SK-N-SH treated with all-trans-retinoic acid at 6 μM for 48 hours (cell line): ENCODE measurements around the gene ENDOD1.

ENCODE experiments used
- ATAC-seq: fragments of 200-7000 bp; cut with Tn5 transposase; 3 replicates; pipeline ENCODE4 v1.9.1; 2020; ENCODE audit warnings: mild to moderate bottlenecking, moderate library complexity
- ARNTL ChIP-seq: fragments of 450-650 bp; formaldehyde crosslinking; IDR thresholded peaks from 2 replicates; pipeline ENCODE4 v1.5.0; 2020; ENCODE audit warnings: low read depth, mild to moderate bottlenecking, moderate library complexity, borderline replicate concordance
- BACH2 ChIP-seq: fragments of 250-450 bp; sonication (Bioruptor Pico); IDR thresholded peaks from 2 replicates; pipeline ENCODE4 v1.9.0; 2021; ENCODE audit warnings: mild to moderate bottlenecking, borderline replicate concordance
- CREB5 ChIP-seq: fragments of 250-450 bp; sonication (Bioruptor Pico); IDR thresholded peaks from 2 replicates; pipeline ENCODE4 v1.5.1; 2020; ENCODE audit warnings: low read depth, mild to moderate bottlenecking, moderate library complexity
- CSDC2 ChIP-seq: fragments of 250-450 bp; sonication (Bioruptor Pico); IDR thresholded peaks from 2 replicates; pipeline ENCODE4 v1.5.0; 2020; ENCODE audit warnings: mild to moderate bottlenecking, moderate library complexity
- CSRNP3 ChIP-seq: fragments of 250-450 bp; sonication (Bioruptor Pico); IDR thresholded peaks from 2 replicates; pipeline ENCODE4 v1.5.1; 2021; ENCODE audit warnings: mild to moderate bottlenecking, moderate library complexity
- ESRRG ChIP-seq: fragments of 250-450 bp; sonication (Bioruptor Pico); IDR thresholded peaks from 2 replicates; pipeline ENCODE4 v1.6.1; 2021; ENCODE audit warnings: mild to moderate bottlenecking
- GLIS3 ChIP-seq: fragments of 250-450 bp; sonication (Bioruptor Pico); IDR thresholded peaks from 2 replicates; pipeline ENCODE4 v1.5.0; 2020; ENCODE audit warnings: mild to moderate bottlenecking, moderate library complexity
- OSR1 ChIP-seq: fragments of 250-450 bp; sonication (Bioruptor Pico); IDR thresholded peaks from 2 replicates; pipeline ENCODE4 v1.8.0; 2022; ENCODE audit warnings: moderate library complexity, mild to moderate bottlenecking, inconsistent platforms
- PATZ1 ChIP-seq: fragments of 250-450 bp; sonication (Bioruptor Pico); IDR thresholded peaks from 2 replicates; pipeline ENCODE4 v1.8.0; 2020; ENCODE audit warnings: mild to moderate bottlenecking, moderate library complexity, borderline replicate concordance
- POU6F1 ChIP-seq: fragments of 250-450 bp; sonication (Bioruptor Pico); IDR thresholded peaks from 2 replicates; pipeline ENCODE4 v1.8.0; 2021; ENCODE audit warnings: low read depth, mild to moderate bottlenecking, moderate library complexity, borderline replicate concordance
- PPARA ChIP-seq: fragments of 250-450 bp; sonication (Bioruptor Pico); IDR thresholded peaks from 2 replicates; pipeline ENCODE4 v1.5.0; 2020; ENCODE audit warnings: mild to moderate bottlenecking, borderline replicate concordance
- RARB ChIP-seq: fragments of 250-450 bp; sonication (Bioruptor Pico); IDR thresholded peaks from 2 replicates; pipeline ENCODE4 v1.8.0; 2021; ENCODE audit warnings: mild to moderate bottlenecking, moderate library complexity
- SNAI2 ChIP-seq: fragments of 250-450 bp; sonication (Bioruptor Pico); IDR thresholded peaks from 2 replicates; pipeline ENCODE4 v1.5.0; 2020; ENCODE audit warnings: mild to moderate bottlenecking, moderate library complexity
- TCF4 ChIP-seq: fragments of 250-450 bp; sonication (Bioruptor Pico); IDR thresholded peaks from 2 replicates; pipeline ENCODE4 v1.8.0; 2021; ENCODE audit warnings: mild to moderate bottlenecking, moderate library complexity, borderline replicate concordance
- TOX ChIP-seq: fragments of 250-450 bp; sonication (Bioruptor Pico); IDR thresholded peaks from 2 replicates; pipeline ENCODE4 v1.8.0; 2021; ENCODE audit warnings: mild to moderate bottlenecking, moderate library complexity, borderline replicate concordance
- TSHZ2 ChIP-seq: fragments of 250-450 bp; sonication (Bioruptor Pico); IDR thresholded peaks from 2 replicates; pipeline ENCODE4 v1.5.0; 2020; ENCODE audit warnings: mild to moderate bottlenecking, moderate library complexity
- ZC3H10 ChIP-seq: fragments of 250-450 bp; sonication (Bioruptor Pico); IDR thresholded peaks from 2 replicates; pipeline ENCODE4 v1.5.1; 2021; ENCODE audit warnings: mild to moderate bottlenecking, moderate library complexity
- ZFP3 ChIP-seq: fragments of 250-450 bp; sonication (Bioruptor Pico); IDR thresholded peaks from 2 replicates; pipeline ENCODE4 v1.5.0; 2020; ENCODE audit warnings: mild to moderate bottlenecking, moderate library complexity
- ZFP30 ChIP-seq: fragments of 450-650 bp; formaldehyde crosslinking; IDR thresholded peaks from 2 replicates; pipeline ENCODE4 v1.5.0; 2022; ENCODE audit warnings: mild to moderate bottlenecking, moderate library complexity
- ZNF565 ChIP-seq: fragments of 450-650 bp; formaldehyde crosslinking; conservative IDR thresholded peaks from 2 replicates; pipeline ENCODE4 v1.5.0; 2020; ENCODE audit warnings: low read depth, mild to moderate bottlenecking, moderate library complexity
- ZNF70 ChIP-seq: fragments of 450-650 bp; formaldehyde crosslinking; IDR thresholded peaks from 2 replicates; pipeline ENCODE4 v1.5.0; 2020; ENCODE audit warnings: mild to moderate bottlenecking, moderate library complexity
- ZNF8 ChIP-seq: fragments of 450-650 bp; formaldehyde crosslinking; IDR thresholded peaks from 2 replicates; pipeline ENCODE4 v1.5.0; 2020; ENCODE audit warnings: mild to moderate bottlenecking, moderate library complexity

ENDOD1 gene

GRCh38 chr11:95058621-95059020 is 31.0 kb upstream of the ENDOD1 start:
- ATAC-seq, result no peak
- TF ChIP-seq BACH2 (CRISPR knock-in tag), result no peak
- no peak for TF ChIP-seq RARB (CRISPR knock-in tag)
- TF ChIP-seq OSR1 (CRISPR knock-in tag), result no peak
- no peak for TF ChIP-seq CREB5
- TF ChIP-seq ZC3H10 (CRISPR knock-in tag), result no peak
- TF ChIP-seq ZNF70 (CRISPR knock-in tag), result no peak
- no peak for TF ChIP-seq ZNF565 (CRISPR knock-in tag)
- no peak for TF ChIP-seq ZFP3 (CRISPR knock-in tag)
- TF ChIP-seq ZFP30 (CRISPR knock-in tag), result no peak
- no peak for TF ChIP-seq ZNF8 (CRISPR knock-in tag)
- no peak for TF ChIP-seq PPARA (CRISPR knock-in tag)
- TF ChIP-seq TCF4 (CRISPR knock-in tag), result no peak

- TF ChIP-seq ZFP3 (CRISPR knock-in tag) (no peak), BACH2 (CRISPR knock-in tag) (no peak), ZC3H10 (CRISPR knock-in tag) (no peak), POU6F1 (CRISPR knock-in tag) (no peak), ZFP30 (CRISPR knock-in tag) (no peak), GLIS3 (CRISPR knock-in tag) (no peak), SNAI2 (no peak), TCF4 (CRISPR knock-in tag) (no peak), ARNTL (CRISPR knock-in tag) (no peak), RARB (CRISPR knock-in tag) (no peak), CSRNP3 (no peak)
- no peak for ATAC-seq
These were observed 30.6 kb upstream of the ENDOD1 start for GRCh38 chr11:95059046-95059445.

GRCh38 chr11:95065336-95065735 is 24.3 kb upstream of the ENDOD1 start:
- ATAC-seq, result no peak
- TF ChIP-seq CSRNP3 (no peak), TOX (CRISPR knock-in tag) (no peak), SNAI2 (no peak), RARB (CRISPR knock-in tag) (no peak), GLIS3 (CRISPR knock-in tag) (no peak), ZNF70 (CRISPR knock-in tag) (no peak), ZFP3 (CRISPR knock-in tag) (no peak), CSDC2 (CRISPR knock-in tag) (no peak), ZC3H10 (CRISPR knock-in tag) (no peak), ZNF565 (CRISPR knock-in tag) (no peak), PATZ1 (CRISPR knock-in tag) (no peak), TSHZ2 (CRISPR knock-in tag) (no peak), ESRRG (CRISPR knock-in tag) (no peak)
